Pulmonary artery endothelial cell (primary cell): ENCODE measurements around the gene TDRD15. TPM values are rescaled to one million over a fixed set of nuclear protein-coding genes. Genes with fewer than 3 reads are reported as not detected.
"Not testable (repeated sequence)": the region's sequence is repeated elsewhere in the genome, so short reads cannot be mapped to it uniquely, and the experiment has no call there.

Experiments
- DNase-seq: peaks from one replicate; pipeline ENCODE4 v3.0.0-alpha.2; 2011; ENCODE audit warnings: low read depth, low spot score
- total RNA-seq: library from RNA; depleted of rRNA; stranded (reverse); fragments of >200 nt; gene quantifications from 2 replicates; pipeline ENCODE4 v1.2.3, GENCODE V29; 2014

The TDRD15 gene
- total RNA-seq, 1 donor from 2014 or later: not detected

DNA sequence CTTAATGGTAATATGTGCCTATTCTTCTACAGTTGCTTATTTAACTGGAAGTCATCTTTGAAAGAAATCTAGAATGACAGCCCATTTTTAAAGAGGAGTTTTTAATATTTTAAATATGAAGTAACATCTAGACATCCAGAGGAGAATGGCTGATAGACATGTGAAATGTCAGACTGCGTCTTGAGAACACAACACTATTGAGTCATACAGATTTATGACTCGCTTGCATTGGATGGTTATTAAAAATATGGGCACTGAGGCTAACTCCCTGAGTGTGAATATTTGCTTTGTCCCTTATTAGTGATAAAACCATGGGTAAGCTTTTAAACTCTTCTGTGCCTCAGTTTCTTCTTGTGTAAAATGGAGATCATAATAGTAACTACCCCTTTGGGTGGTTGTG is 22.9 kb downstream of the TDRD15 start:
- DNase-seq: no peak

DNA sequence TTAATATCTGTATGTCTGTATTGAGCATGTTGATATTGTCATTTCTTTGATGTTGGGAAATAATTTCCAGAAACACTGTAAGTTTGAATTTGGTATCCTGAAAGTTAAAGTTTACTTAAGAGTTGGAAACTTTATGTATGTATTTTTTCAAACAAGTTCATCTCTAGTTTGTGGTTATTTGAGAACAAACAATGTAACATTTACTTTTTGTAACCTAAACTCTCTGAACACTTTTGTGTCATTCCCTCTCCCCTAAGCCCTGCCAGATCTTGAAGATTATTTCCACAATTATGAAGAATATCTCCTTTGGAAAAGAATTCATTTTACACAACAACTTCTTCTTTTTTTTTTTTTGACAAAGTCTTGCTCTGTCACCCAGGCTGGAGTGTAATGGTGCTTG is 24.9 kb downstream of the TDRD15 start:
- no peak for DNase-seq

DNA sequence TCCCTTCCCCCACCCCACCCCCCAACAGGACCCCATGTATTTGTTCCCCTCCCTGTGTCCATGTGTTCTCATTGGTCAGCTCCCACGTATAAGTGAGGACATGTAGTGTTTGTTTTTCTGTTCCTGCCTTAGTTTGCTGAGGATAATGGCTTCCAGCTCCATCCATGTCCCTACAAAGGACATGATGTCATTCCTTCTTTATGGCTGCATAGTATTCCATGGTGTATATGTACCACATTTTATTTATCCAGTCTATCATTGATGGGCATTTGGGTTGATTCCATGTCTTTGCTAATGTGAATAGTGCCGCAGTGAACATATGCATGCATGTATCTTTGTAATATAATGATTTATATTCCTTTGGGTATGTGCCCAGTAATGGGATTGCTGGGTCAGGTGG is 27.5 kb downstream of the TDRD15 start:
- not testable (repeated sequence) for DNase-seq

DNA sequence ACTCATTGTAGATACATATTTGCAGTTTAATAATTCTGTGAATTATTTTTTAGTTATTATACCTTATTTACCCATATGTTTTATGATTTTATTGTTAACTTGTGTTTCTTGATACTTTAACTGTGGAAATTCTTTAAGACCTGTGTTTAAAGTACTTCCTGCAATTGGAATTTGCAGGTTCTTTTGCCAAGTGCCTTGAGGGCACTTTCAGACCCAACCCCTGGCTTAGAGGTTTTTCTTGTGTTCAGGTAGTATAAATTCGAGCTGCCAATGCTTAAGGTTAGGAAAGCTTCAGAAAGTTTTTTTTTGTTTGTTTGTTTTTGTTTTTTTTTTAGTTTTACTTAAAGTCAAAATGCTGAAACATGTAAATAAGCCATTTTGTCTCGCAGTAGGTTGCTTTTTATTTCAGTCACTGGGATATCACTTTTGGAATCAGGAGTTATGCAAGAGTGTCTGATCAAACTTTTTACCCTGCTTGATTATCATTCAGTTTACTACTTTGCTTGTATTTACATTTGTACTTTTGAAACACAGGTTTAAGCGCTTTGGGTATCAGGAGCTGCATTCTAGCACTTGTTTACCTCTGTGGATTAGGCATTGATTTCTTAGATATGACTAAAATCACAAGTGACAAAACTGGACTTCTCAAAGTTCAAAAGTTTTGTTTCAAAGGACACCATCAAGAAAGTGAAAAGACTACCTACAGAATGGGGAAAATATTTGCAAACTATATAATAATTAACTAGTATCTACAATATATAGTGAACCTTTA is 31.8 kb downstream of the TDRD15 start:
- no peak for DNase-seq

DNA sequence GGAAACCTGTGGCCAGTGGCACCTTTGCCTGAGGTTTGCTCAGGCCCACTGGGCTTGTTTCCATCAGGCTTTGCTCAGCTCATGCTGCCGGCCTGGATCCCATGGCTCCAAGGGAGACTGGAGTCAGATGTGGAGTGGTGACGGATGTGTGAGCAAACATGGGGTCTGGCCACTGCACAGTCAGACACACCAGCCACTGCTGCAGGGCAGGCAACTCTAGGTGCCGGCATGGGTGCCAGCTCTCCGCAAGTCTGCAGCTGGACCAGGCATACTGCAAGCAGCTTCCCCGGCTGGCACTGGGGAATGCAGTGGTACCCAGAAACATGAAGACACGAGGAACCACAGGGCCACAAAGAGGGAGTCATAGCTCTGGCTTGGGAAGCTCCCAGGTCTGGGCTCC is 37.4 kb downstream of the TDRD15 start:
- no peak for DNase-seq

DNA sequence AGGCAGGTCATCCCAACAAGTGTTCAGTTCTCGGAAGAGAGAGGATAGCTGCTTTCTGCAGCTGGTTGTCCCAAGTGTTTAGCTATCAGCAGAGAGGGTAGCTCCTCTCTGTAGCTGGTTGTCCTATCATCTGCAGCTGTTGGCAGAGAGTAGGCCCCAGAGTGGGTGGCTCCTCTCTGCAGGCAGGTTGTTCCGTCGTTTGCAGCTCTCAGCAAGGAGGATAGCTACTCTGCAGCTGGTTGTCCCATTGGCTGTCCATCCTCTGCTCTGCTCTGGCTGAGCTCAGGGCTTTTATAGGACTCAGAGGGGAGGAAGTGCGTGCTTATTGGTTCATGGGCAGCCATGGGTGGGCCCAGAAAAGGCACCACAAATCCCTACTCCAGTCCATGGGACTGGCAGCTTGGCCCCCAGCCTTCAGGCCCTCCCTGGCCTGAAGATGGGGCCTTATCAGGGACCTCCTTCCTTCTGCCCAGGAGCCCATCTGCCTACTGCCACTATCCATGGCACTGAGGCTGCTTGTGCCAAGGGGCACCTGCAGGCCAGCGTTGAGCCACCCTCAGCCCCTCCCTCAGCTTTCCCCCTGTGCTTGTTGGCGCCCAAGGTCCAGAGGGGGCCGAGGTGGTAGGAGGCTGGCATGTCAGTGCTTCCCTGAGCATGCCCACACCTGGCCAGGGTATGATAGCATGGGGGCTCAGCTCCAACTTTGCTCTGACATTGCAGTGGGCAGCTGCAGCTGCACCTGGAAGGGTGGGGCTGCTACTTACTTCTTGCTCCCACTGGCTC is 38.3 kb downstream of the TDRD15 start:
- DNase-seq: no peak

DNA sequence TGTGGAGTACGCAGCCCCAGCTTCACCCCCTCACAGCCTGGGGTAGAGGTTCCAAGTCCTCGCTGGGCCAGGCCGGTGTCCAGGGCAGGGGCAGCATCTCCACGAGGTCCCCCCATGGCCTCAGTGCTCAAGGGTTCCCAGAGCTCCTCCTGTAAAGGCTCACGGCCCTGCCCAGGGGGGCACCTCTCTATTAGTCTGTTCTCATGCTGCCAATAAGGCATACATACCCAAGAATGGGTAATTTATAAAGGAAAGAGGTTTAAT is 38.8 kb downstream of the TDRD15 start:
- no peak for DNase-seq

DNA sequence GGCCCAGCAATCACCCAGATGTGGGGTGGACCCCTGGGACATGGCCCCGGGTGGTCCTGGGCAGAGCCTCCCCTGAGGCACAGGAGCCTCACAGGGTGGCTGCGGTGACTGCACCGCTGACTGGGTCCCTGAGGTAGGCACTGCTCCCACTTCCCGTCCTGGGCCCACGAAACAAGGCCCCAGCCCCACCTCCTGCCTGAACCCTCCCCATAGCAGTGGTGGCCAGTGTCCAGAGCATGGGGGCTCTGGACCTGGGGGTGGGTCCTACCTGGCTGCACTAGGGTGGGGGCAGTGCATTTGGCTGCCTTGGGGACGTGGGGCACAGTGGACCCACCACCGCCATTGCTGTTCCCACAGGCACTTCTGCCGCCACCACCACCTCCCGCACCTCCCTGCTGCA is 39.4 kb downstream of the TDRD15 start:
- no peak for DNase-seq

DNA sequence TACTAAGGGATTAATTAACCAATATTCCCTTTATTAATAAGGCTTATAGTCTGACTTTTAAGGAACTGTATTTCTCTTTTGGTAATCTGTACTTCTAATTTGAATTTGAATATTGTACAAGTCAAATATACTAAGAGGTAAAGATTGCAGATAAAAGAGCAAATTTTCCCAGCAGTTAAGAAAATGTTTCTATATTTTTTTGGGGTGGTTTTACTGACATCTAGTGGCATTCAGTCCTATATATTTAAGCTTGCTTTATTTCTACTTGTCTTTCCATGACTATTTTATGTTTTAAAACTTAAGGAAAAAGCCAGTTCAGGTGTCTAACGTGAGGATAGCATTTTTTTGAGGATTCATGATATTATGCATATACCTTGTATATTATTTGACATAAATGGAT is 41.6 kb downstream of the TDRD15 start:
- DNase-seq: no peak

DNA sequence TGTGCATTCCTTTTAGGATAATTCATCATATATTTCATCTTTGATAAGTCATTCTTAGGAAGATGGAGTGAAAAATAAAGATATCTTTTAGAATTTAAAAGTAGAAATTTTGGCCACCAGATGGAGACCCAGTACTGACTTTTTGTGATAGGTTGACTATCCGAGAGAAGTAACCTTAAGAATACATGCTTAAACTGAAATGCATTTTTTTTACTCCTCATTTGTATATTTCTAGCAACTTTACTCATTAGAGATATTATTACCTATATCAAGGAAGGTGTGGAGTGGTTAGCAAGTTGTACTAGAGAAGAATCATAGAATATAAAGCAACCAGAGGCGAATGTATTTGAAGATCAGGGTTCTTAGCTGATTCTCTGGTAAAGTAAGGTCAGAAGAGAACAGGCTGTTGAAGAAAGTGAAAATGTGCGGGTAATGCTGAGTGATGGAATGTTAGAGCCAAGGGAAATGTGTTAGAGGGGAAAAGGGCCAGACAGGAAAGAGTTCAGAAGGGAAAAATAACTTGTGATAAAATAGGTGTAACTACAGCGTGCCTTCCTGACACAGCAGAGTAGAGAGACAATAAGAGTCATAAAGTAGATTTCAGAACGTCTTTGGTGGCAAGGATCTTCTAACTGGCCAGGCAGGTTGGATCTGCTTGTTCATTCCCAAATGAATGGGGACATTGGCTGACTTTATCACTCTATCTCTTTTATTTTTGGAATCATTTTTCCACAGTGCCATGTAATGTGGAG is 52.3 kb downstream of the TDRD15 start:
- DNase-seq: no peak

DNA sequence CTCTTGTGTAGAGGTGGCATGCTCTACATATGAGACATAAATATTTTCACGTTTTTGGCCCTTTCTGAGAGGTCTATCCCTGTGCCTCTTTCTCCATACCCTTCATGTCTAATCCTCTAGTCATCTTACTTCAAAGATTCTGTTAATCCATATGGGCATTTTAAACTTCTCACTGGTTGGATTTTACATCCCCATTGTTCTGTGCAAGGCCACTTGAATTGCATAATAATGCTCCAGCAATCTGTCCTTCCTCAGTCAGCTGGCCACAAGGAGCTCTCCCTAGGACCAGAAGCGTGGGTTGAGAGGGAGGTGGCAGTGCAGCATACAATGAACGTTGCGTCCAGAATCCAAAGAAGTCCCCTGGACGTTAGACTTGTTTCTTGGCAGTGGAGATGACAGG is 58.2 kb downstream of the TDRD15 start:
- no peak for DNase-seq

DNA sequence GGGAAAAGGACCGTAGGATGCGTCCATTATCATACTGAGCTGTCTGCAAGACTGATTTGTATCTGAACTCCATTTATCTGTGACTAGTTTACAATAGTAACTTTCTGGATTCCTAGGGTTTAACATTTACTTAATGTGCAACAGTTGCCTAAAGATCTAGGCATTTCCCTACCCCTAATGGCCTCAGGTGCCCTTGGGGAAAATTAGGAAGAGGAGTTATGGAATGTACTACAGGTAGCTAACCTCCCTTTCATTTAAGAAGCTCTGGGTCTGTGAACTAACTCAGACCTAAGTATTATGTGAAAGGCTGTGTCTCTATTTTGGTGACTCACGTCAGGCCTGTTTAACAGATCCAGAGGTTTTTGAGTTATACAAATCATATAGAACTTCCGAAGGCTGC is 59.5 kb downstream of the TDRD15 start:
- no peak for DNase-seq

DNA sequence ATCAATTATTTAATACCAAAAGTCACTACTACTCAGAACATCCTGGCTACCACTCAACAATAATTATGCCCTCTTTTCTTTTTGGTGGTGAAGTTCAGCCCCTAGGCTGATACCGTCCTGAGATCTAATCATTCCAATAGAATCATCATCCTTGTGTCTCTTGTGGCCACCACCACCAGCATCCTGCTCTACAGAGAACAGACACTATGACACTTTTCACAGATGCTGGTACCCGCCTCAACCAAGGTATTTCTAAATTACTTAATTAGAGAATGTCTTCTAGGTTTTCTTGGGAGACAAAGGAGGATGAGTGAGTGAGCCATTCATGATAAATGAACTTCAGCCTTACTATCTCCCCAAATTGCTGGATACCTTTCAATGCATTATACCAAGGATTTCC is 60.0 kb downstream of the TDRD15 start:
- DNase-seq: no peak

DNA sequence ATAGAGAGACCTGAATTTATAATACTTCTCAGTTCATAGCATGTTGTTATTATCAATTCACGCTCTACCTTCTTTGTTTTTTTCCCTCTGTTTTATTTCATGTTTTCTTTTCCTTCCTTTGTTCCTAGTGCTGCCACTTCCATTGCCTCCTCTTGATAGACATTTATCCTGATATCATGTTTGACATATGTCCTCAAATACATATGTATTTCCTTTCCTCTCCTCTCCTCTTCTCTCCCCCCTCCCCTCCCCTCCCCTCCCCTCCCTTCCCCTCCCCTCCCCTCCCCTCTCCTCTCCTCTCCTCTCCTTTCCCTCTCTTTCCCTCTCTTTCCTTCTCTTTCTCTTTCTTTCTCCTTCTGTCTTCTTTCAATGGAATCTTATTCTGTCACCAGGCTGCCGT is 67.8 kb downstream of the TDRD15 start:
- no peak for DNase-seq

Other genes starting within 250 kb of the TDRD15 start
- gene APOB, start 79.9 kb upstream of the TDRD15 start, total RNA-seq: 0.40 and 0.78 TPM in 2 replicates